SK-N-MC (cell line): ENCODE measurements around the gene HAUS8.

ENCODE experiments used
- EZH2 ChIP-seq: fragments of 200-600 bp; sonication (generic); IDR thresholded peaks from one replicate; pipeline ENCODE4 v1.6.1; 2017; ENCODE audit warnings: antibody characterized with exemption
- FOXP2 ChIP-seq: optimal IDR thresholded peaks from 2 replicates; pipeline ENCODE3; 2011; ENCODE audit warnings: mild to moderate bottlenecking, moderate library complexity; ENCODE audit not compliant: insufficient read depth; ENCODE audit errors: extremely low read length, control extremely low read depth
- POLR2AphosphoS5 ChIP-seq: IDR thresholded peaks from 2 replicates; pipeline ENCODE4 v1.6.1; 2012; ENCODE audit warnings: mild to moderate bottlenecking, low read depth, low read length, borderline replicate concordance

DNA sequence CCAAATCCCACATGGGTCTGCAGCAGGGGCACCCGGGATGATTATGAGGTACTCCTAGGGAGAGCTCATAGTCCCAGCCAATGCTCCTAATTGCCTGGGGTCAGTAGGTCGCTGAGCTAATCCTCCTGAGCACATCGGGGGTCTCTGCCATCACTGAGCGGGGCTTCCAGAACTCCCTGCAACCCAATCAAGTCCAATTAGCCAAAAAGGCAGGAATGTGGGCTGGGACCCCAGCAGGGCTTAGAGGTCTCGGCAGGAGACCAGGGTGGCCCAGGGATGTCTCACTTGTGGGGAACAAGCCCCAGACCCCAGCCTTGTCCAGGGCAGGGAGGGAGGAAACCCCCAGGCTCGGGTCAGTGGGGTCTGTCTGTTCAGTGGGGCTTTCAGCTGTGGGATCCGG is 31.5 kb downstream of the HAUS8 start:
- TF ChIP-seq EZH2 (no peak), POLR2AphosphoS5 (no peak), FOXP2 (no peak)
